Coronary artery (tissue), 2 donors: ENCODE results near the gene KCNT2.

Source experiments
- DNase-seq: peaks from one replicate; pipeline ENCODE4 v3.0.0-alpha.2; 2017; ENCODE audit warnings: low spot score
- H3K27ac ChIP-seq, 2 donors: fragments of 200-600 bp; sonication (generic); one replicate each; pipeline ENCODE4 v1.5.1; 2016 to 2019
- H3K4me3 ChIP-seq: fragments of 200-600 bp; sonication (generic); 2 replicates; pipeline ENCODE4 v1.5.1; 2016; ENCODE audit warnings: mild to moderate bottlenecking, moderate library complexity
- CTCF ChIP-seq: fragments of 200-600 bp; sonication (generic); IDR thresholded peaks from one replicate; pipeline ENCODE4 v1.5.1; 2019; ENCODE audit warnings: antibody characterized with exemption

Gene KCNT2

GRCh38 chr1:196501760-196502428 lies 106.3 kb downstream of the KCNT2 start:
- DNase-seq: no peak
- Histone ChIP-seq H3K4me3 (no peak overlapping the region), H3K27ac (no peak overlapping the region)
- TF ChIP-seq CTCF: no peak

GRCh38 chr1:196497817-196498216 lies 110.4 kb downstream of the KCNT2 start:
- DNase-seq: no peak
- H3K4me3 ChIP-seq: no peak overlapping the region
- TF ChIP-seq CTCF: no peak
- H3K27ac ChIP-seq: no peak overlapping the region

GRCh38 chr1:196494766-196495165 lies 113.5 kb downstream of the KCNT2 start:
- Histone ChIP-seq H3K27ac (no peak overlapping the region), H3K4me3 (no peak overlapping the region)
- TF ChIP-seq CTCF: no peak
- no peak for DNase-seq

- no peak for TF ChIP-seq CTCF
- no peak for DNase-seq
- Histone ChIP-seq H3K4me3 (no peak overlapping the region), H3K27ac (no peak overlapping the region)
Observed at GRCh38 chr1:196493881-196494280, 114.4 kb downstream of the KCNT2 start.

- DNase-seq: no peak
- Histone ChIP-seq H3K27ac (no peak overlapping the region), H3K4me3 (no peak overlapping the region)
- no peak for TF ChIP-seq CTCF
Observed at GRCh38 chr1:196488579-196488978, 119.7 kb downstream of the KCNT2 start.

- Histone ChIP-seq H3K4me3 (no peak overlapping the region), H3K27ac (no peak overlapping the region)
- DNase-seq: no peak
- TF ChIP-seq CTCF: no peak
Observed at GRCh38 chr1:196486346-196486745, 121.9 kb downstream of the KCNT2 start.

GRCh38 chr1:196481616-196482015 lies 126.6 kb downstream of the KCNT2 start:
- Histone ChIP-seq H3K27ac (no peak overlapping the region), H3K4me3 (no peak overlapping the region)
- TF ChIP-seq CTCF: no peak
- DNase-seq: no peak
